GM21360 (cell line): ENCODE results near the gene TNIP3.
"Not testable (repeated sequence)": the region's sequence is repeated elsewhere in the genome, so short reads cannot be mapped to it uniquely, and the experiment has no call there.

Source experiments
- ATAC-seq: cut with Tn5 transposase; IDR thresholded peaks from one replicate; pipeline ENCODE4 v1.9.1; 2021; ENCODE audit warnings: mild to moderate bottlenecking, moderate library complexity; ENCODE audit not compliant: unreplicated experiment

TNIP3 gene

GRCh38 chr4:121180558-121180957 is 16.4 kb upstream of the TNIP3 start:
- no peak for ATAC-seq

GRCh38 chr4:121177246-121178137 is 13.4 kb upstream of the TNIP3 start:
- ATAC-seq = no peak

- ATAC-seq = no peak
These were observed 12.2 kb upstream of the TNIP3 start for GRCh38 chr4:121176082-121176934.

- not testable (repeated sequence) for ATAC-seq
These were observed 7.4 kb upstream of the TNIP3 start for GRCh38 chr4:121171477-121171876.

GRCh38 chr4:121168446-121169281 is 4.5 kb upstream of the TNIP3 start:
- ATAC-seq = peak; percentile 83

- ATAC-seq = no peak
These were observed 2.9 kb upstream of the TNIP3 start for GRCh38 chr4:121166976-121167375.

GRCh38 chr4:121165206-121165605 is 1.1 kb upstream of the TNIP3 start:
- no peak for ATAC-seq

- no peak for ATAC-seq
These were observed 7.0 kb downstream of the TNIP3 start for GRCh38 chr4:121156822-121157769.

- no peak for ATAC-seq
These were observed 8.2 kb downstream of the TNIP3 start for GRCh38 chr4:121155893-121156292.

- peak; percentile 59 for ATAC-seq
These were observed 10.0 kb downstream of the TNIP3 start for GRCh38 chr4:121154103-121154515.

GRCh38 chr4:121151942-121152341 is 12.2 kb downstream of the TNIP3 start:
- ATAC-seq = no peak

GRCh38 chr4:121150486-121150885 is 13.6 kb downstream of the TNIP3 start:
- ATAC-seq = no peak

GRCh38 chr4:121150003-121150402 is 14.1 kb downstream of the TNIP3 start:
- no peak for ATAC-seq

GRCh38 chr4:121148621-121149020 is 15.5 kb downstream of the TNIP3 start:
- no peak for ATAC-seq

GRCh38 chr4:121148000-121148399 is 16.1 kb downstream of the TNIP3 start:
- ATAC-seq = no peak

GRCh38 chr4:121146530-121146929 is 17.6 kb downstream of the TNIP3 start:
- no peak for ATAC-seq

- no peak for ATAC-seq
These were observed 18.7 kb downstream of the TNIP3 start for GRCh38 chr4:121145430-121145829.

- ATAC-seq = no peak
These were observed 20.1 kb downstream of the TNIP3 start for GRCh38 chr4:121144021-121144420.

- no peak for ATAC-seq
These were observed 21.0 kb downstream of the TNIP3 start for GRCh38 chr4:121143131-121143530.
